ENCODE measurements around the gene PAPPA2.

Gene PAPPA2

GRCh38 chr1:176894450-176894849 is 431.5 kb downstream of the PAPPA2 start:
- Histone ChIP-seq H3K4me3 (ENCODE audit: low read length) (no peak overlapping the region), H3K9me3 (ENCODE audit: insufficient read depth, low read length) (no peaks in the 10 kb centered on the region), H3K79me2 (ENCODE audit: low read length) (no peaks in the 10 kb centered on the region), H2AFZ (ENCODE audit: low read depth, low read length) (no peak overlapping the region), H3K9ac (ENCODE audit: low read length) (no peak overlapping the region), H4K20me1 (ENCODE audit: insufficient read depth, low read length) (no peaks in the 10 kb centered on the region), H3K36me3 (replicated peaks; ENCODE audit: low read depth, low read length) (no peaks in the 10 kb centered on the region), H3K4me1 (ENCODE audit: low read length) (peaks cover 6% of the 10 kb centered on the region; the same call in 1 of the 2 replicates), H3K4me2 (ENCODE audit: low read length) (no peak overlapping the region), H3K27me3 (ENCODE audit: low read depth, low read length) (peaks cover 58% of the 10 kb centered on the region), H3K27ac (ENCODE audit: low read length) (no peak overlapping the region)
- TF ChIP-seq, protein P1, sequence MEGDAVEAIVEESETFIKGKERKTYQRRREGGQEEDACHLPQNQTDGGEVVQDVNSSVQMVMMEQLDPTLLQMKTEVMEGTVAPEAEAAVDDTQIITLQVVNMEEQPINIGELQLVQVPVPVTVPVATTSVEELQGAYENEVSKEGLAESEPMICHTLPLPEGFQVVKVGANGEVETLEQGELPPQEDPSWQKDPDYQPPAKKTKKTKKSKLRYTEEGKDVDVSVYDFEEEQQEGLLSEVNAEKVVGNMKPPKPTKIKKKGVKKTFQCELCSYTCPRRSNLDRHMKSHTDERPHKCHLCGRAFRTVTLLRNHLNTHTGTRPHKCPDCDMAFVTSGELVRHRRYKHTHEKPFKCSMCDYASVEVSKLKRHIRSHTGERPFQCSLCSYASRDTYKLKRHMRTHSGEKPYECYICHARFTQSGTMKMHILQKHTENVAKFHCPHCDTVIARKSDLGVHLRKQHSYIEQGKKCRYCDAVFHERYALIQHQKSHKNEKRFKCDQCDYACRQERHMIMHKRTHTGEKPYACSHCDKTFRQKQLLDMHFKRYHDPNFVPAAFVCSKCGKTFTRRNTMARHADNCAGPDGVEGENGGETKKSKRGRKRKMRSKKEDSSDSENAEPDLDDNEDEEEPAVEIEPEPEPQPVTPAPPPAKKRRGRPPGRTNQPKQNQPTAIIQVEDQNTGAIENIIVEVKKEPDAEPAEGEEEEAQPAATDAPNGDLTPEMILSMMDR (IDR thresholded peaks at IDR 0.05; ENCODE audit: low read depth, low read length): no peak
- no peak for TF ChIP-seq EZH2phosphoT487 (IDR thresholded peaks at IDR 0.05; ENCODE audit: low read depth)

All from OCI-LY3 (cell line).